Measurements from ENCODE around the gene PDE4D.
A peak's percentile ranks its signal among the peaks of the same experiment; 100 is the strongest.

The PDE4D gene

DNA sequence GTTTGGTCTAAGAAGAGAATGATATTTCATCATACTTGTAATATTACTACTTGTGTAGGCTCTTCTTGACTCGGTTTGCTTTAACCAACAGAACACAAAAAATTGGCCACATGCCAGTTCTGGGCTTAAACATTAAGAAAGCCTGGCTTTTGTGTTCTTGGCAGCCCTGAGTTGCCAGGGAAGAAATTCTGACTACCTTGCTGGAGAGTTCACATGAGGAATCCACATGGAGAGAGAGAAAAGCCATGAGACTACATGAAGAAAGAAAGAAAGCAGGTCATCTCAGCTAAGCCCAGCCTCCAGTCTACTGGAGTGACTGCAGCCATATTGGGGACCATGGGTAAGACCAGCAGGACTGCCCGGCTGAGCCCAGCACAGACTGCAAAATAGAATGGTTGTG is 785.8 kb downstream of the PDE4D start:
- DNase-seq (ENCODE audit: low read depth in 2 of 2) = no peak

DNA sequence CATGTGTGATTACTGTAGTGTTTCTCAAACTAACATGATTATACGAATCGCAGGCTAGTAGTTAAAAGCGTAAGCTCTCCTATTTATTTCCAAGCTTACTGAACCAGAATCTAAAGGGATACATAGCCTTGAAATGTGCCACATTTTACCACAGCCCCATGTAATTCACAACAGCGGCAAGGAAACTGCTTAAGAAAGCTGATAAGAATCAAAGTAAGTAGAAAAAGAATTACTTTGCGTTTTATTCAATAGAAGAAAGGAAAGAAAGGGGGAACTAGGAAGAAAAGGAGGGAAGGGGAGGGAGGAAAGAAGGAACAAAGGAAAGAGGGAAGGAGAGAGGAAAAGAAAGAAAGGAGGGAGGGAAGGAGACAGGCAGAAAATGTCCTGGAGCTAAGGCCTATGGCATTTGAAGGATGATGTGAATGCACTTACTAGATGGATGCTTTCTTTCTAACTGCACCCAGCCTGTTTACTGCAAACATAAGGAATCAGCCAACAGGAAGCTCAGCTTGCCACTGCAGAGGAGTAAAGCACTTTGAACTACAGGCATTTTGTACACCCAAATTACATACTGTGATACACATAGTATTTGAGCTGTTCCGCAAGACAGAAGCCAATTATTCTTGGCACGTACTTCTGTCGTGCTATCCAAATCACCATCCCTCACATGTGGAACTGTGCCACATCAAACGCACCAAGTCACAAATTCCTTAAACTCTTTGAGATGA is 789.0 kb downstream of the PDE4D start:
- no peak for DNase-seq (ENCODE audit: low read depth in 2 of 2)

DNA sequence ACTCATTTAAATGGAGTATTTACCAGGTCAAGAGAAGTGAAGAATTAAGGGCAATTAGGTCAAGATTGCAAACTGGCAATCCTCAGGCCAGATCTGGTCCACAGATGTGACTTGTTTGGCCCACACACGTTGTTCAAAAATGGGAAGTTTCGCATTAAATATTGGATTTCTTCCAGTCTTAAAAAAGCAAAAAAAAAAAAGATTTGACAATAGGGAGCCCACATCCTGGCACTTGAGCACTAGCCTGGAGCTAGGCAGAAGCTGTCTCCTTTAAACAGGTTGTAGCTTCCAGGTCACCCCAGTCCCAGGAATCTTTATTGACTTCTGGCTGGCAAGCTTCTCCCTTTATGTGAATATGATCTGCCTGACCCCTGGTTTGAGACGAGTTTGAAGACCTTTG is 790.2 kb downstream of the PDE4D start:
- DNase-seq (ENCODE audit: low read depth in 2 of 2) = no peak

DNA sequence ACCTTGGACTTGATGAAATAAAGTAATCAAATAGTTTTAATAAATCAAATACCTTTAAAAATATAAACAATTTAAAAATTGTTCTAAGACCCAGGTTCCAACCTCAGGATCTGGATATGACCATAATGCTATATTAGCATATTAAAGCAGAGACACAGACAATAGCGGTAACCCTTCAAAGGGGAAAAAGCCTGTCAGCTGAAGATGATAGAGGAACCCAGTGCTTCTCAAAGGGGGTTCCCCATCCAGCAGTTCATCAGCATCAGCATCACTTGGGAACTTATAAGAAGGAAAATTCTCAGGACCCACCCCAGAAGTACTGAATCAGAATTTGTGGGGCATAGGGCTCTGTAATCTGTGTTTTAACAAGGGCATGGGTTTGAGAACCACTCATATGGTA is 791.1 kb downstream of the PDE4D start:
- no peak for DNase-seq (ENCODE audit: low read depth in 2 of 2)

DNA sequence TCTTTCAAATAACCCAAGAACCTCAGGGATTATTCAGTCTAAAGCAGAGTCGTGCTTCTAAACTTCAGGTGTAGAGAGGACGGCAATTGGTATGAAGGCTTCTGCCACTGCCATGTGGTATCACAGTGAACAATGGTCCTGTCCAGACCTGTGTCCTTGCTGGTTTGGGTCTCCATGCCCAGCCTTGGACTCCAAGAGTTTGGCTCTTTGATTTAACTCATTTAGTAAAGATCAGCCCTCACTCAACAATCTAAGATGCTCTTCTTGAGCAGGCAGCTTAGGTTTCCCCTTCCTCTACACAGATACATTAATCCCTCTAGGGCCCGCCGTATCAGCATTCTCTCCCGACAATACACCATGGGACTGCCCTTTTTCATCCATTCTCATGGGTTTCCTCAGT is 792.7 kb downstream of the PDE4D start:
- no peak for DNase-seq (ENCODE audit: low read depth in 2 of 2)

DNA sequence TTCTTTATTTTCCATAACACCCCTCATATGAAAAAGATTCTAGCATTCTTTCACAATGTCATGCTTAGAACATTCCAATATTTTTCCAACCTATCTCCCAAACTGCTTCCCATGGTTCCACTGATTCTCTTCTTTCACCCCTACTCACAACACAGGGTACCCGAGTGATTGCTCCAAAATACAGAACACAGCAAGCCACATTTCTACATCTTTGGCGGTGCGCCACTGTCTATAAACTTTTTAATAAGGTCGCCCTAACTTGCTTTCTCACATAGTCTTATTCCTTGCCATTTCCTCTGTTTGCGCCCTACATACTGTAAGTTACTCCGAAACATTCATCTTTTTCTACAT is 793.6 kb downstream of the PDE4D start:
- no peak for DNase-seq (ENCODE audit: low read depth in 2 of 2)

DNA sequence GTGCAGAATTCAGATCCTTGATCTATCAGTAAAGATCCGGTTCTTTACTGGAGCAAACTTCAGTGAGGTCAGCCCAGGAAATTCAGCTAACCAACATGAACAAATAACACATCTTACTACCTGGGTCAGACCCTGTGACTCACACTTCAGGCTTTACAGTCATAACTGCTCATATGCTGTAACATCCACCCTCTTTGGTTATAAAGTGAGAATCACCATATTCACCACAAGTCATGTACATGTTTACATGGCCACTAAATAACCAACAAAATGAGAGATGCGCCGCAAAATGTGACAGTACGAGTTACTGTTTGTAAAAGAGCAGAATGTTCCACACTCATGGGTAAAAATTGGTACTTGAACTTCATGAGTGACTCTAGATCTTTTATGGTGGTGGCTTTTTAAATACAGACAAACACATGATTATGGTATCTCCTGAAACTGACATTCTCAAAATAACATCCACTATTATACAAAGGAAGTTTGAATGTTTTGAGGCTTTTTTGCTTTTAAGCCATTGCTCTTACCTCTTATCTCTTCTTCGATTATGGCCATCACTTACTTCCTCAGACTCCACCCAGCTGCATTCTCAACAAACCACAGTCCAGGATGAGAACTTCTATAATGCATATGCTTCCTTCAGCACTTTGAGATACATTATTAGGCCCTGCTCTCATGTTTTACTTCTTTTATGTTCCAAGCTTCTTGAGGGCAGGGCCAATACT is 794.1 kb downstream of the PDE4D start:
- peak; percentile 15 to 38 for DNase-seq (ENCODE audit: low read depth in 2 of 2)

DNA sequence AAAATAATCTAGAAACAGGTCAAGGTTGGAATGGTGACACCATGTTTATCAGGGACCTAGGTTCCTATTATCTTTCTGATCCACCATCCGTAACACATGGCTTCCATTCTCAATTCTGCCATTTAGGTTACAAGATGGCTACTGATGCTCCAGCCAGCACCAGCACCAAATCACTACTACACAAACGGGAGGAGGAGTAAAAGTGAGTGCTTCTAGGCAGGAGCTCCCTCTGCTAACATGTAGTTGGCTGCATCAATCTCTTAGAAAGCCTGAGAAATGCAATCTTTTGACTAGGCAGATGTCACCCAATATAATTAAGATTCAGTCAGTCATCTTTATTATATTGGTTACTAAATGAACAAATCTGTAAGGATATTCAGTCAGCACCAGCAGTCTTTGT is 794.8 kb downstream of the PDE4D start:
- DNase-seq (ENCODE audit: low read depth in 2 of 2) = no peak

DNA sequence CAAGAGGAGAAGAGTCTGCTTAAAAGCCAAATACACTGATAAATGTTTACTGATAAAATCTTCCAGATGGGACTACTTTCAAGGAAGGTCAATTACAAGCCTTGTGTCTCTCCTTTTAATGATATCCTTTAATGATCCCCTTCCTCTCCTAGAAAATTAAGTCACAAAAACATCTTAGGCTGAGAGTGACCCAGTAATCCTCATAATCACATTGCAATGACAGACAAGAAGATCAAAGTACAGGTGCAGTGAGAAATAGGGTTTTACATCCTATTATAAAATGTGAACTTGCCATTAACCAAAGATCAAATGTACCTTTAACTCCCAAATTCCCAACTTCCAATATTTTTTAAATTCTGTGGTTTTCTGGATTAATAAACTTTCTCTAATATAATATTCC is 795.8 kb downstream of the PDE4D start:
- DNase-seq (ENCODE audit: low read depth in 2 of 2) = no peak

DNA sequence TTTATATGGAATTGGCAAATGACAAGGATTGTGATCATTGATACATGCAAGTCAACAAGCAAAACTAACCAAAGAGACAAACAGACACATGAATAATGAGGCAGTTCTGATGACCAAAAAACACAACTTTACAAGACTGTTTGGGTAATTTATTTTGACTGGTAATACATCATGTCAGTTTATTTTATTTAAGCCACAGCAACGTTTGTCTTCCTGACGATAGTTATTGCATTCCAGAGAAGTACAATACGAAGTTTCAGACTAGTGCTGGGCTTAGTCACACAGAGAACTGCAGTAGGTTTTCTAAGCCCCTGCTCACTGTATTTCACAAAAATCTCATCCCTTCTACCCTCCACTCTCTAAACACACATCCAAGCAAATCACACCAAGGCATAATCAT is 796.4 kb downstream of the PDE4D start:
- DNase-seq (ENCODE audit: low read depth in 2 of 2) = no peak

DNA sequence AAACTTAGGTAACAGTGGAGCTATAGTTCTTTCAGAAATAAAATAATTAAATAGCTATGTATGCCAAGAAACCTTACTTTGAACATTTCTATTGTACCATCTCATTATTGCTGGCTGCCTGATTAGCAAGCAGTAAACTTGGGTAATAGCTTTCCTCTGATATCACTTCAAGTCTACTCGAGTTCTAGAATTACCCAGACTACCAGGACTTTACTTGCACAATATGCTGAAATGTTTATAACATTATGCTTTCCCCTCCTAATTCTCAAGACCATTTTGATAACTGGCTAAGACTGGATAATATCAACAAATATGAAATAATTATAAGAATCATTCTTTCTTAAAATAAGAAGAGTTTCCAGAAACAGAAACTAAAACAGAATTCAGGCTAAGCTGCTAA is 798.0 kb downstream of the PDE4D start:
- DNase-seq (ENCODE audit: low read depth in 2 of 2) = no peak

DNA sequence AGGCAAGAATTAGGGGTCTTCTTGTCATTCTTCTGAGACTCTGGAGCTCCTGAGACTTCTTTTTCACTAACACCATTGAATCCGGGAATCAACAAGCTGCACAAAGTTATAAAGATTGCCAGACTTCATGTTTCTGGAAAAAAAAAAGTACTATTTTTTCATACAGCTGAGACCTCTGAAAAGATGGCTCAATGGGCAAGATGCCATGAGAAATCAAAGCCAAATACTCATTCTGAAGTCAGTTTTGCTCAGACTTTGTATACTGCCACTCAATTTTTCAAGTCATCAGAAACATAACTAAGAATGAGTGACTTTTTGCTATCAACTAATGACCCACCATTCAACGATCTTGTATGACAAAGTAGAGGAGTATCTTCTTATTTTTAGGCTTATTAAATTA is 798.7 kb downstream of the PDE4D start:
- no peak for DNase-seq (ENCODE audit: low read depth in 2 of 2)

DNA sequence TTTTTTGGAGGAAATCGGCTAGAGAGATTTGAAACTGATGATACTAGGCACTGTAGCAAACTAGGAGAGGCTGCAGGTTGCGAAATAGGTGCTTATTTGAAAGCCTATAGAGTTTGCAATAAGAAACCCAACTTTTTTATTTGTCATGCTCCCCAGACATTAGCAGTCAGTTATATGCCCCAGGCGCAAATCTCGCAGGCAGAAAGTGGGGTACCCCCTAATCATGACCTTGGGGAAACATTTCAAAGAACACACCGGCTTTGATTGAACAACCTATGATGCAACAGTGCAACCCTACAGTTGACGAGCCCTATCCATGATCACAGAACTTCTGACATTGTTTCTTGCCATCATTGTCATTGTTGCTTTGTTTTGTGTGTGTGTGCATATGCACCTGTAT is 800.2 kb downstream of the PDE4D start:
- DNase-seq (ENCODE audit: low read depth in 2 of 2) = no peak

DNA sequence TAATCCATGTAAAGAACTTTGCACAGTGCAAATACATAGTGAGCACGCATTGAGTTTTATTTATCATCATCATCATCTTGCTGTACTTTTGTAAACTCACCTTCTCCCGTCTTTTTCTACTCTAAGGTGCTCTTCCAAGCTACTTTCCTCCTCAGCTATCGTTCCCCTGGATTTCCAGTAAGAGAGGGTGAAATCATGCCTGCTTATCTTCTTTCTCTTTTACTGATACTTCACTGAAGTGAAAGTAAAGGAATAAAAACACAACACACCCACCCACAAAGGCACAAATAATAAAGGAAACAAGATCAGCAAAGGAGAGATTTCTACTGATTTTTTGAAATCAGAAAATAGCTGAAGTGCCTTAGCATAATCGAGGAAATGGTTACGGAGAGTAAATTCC is 800.8 kb downstream of the PDE4D start:
- DNase-seq (ENCODE audit: low read depth in 2 of 2) = no peak

DNA sequence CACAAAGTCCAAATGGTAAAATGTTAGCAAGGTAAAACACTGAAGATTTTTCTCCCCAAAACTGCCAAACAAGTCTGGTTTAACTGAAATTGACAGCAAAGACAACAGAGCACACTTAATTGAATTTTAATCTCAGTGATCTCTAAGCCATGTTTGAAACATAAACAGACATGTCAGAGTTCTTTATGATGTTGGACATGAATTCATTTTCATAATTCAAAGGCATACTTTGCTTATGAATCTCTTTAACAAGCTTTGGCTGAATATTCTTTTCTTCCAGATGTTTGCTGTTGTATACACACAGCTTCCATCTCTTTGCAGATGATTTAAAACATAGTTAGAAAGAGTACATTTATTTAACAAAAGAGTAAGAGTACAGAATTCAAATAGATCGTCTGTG is 801.6 kb downstream of the PDE4D start:
- no peak for DNase-seq (ENCODE audit: low read depth in 2 of 2)

DNA sequence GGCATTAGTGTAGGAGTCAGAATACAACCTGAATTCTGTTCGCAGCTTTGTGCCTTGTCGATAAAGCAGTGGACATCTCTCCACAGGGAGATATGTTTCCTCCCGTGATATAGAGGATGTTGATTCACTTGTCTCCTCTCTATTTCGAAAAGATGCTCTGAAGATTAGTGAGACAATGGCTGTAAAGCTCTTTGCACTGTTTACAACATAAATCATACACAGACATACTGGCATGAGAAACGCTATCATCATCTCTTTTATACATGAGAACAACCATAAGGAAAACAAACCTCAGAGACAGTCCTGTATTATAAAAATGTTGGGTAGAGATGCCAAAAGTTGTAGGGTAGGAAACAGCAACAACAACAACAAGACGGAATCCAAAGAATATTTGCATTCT is 803.2 kb downstream of the PDE4D start:
- DNase-seq (ENCODE audit: low read depth in 2 of 2) = no peak

DNA sequence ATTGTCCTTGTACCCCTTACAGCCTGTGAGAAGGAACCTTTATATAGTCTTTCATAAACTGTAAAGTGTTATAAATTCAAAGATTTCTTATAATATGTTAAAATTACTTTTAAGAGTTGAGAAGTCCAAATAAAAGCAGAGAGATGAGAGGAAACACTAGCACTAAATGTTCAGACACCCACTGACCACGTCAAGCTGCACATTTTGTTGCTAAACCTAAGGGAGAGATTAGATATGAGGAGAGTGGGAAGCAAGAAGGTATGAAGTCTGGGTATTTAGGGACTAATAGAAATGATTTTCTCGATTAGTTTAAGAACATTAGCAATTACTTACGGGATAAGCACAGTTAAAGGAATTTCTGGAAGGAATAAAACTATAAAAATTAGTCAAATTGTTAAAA is 803.8 kb downstream of the PDE4D start:
- DNase-seq (ENCODE audit: low read depth in 2 of 2) = no peak

DNA sequence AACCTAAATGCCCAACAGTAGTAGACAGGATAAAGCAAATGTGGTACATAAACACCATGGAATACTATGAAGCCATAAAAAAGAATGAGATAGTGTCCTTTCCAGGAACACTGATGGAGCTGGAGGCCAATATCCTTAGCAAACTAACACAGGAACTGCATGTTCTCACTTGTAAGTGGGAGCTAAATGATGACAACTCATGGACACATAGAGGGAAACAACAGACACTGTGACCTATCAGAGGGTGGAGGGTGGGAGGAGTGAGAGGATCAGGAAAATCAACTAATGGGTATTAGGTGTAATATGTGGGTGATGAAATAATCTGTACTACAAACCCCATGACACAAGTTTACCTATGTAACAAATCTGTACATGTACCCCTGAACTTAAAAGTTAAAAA is 805.0 kb downstream of the PDE4D start:
- no peak for DNase-seq (ENCODE audit: low read depth in 2 of 2)

DNA sequence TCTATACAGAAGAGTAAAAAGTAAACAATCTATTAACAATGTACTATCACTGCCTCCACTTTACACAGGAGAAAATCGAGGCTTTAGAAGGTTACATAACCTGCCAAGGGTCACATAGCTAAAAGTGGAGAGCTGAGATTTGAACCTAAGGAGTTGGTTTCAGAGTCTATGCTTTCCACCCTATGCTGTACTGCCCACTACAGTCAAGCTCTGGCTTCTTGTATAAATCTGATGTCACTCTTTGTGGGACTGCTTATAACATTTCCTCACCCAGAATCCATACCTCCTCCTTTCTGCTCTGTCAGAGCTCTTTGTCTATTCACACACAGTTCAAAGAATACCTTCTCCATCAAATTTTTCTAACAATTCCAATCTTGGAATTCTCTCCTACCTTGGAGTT is 807.5 kb downstream of the PDE4D start:
- DNase-seq (ENCODE audit: low read depth in 2 of 2) = no peak

DNA sequence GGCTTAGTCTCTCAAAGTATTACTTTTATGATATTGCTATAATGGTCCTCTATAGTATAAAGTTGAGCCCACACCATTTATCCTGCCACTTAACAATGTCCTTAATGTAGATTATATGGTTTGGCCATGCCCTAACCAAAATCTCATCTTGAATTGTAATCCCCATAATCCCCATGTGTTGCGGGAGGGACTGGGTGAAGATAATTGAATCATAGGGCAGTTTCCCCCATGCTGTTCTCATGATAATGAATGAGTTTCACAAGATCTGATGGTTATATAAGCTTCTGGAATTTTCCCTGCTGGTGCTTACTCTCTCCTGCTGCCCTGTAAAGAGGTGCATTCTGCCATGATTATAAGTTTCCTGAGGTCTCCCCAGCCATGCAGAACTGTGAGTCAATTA is 811.8 kb downstream of the PDE4D start:
- DNase-seq (ENCODE audit: low read depth in 2 of 2) = no peak

DNA sequence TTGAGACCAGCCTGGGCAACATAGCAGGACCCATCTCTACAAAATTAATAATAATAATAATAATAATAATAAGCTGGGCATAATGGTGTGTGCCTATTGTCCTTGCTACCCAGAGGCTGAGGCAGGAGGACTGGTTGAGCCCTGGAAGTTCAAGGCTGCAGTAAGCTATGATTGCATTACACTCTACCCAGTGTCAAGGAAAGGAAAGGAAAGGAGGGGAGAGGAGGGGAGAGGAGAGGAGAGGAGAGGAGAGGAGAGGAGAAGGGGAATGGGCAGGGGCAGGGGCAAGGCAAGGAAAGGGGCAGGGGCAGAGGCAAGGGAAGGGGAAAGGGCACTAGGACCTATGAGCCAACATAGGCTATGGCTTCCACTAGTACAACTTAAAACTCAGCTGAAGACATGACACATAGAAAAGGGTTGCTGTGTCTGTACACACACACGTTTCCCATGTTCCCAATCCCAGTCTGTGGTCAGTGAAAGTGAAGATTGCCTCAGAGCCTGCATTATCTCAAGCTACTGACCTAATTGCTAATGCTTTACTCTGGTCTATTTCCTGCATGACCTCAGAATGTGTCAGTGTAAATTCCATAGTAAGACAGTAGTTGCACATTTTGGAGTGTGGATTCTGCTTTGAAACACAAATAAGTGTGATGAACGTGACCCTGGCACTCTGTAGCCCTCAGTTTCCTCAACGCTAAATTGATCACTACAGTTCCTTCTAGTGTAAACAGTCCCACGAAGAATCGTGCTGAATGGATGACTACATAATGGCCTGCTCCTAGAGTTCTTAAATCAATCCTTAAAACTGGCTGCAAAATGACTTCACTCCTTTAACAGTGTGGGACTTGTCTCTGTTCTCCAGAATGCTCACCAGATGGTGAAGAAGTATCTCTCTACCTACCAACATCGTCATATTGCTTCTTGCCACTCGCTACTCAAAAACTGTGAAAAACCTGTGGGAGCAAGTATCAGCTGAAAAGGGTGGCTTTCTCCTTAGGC is 813.6 kb downstream of the PDE4D start:
- no peak for DNase-seq (ENCODE audit: low read depth in 2 of 2)

DNA sequence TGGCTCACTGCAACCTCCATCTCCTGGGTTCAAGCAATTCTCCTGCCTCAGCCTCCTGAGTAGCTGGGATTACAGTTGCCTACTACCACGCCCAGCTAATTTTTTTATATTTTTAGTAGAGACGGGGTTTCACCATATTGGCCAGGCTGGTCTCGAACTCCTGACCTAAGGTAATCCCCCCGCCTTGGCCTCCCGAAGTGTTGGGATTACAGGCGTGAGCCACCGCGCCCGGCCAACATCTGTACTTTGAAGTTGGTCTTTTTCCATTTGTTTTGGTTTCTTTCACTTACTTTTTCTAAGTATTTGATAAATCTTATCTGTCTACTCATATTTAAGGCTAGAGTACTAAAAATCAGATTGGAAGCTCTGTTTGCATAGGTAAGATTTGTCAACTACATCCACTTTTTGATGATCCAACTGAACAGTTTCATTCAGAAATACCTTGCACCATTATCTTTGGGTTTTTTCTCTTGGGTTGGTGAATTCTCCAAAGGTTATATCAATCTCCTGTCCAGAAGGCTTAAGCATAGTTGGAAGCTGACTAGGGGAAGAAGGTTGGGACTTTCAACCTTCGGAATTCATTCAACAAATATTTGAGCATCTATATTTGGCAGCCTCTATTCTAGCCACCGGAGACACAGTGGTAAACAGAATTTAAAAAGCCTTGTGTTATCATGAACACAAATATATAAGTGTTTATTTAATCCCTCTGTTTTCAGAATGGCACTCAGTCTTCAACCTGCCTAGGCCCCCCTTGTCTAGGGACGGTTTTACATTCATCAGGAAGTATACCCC is 821.6 kb downstream of the PDE4D start:
- DNase-seq (ENCODE audit: low read depth in 2 of 2) = no peak
